ENCODE measurements around the gene CLCNKB. TPM values are rescaled to one million over a fixed set of nuclear protein-coding genes. Genes with fewer than 3 reads are reported as not detected.

CLCNKB gene
- total RNA-seq, 1 experiment from 2014 or later = 0.81 TPM

DNA sequence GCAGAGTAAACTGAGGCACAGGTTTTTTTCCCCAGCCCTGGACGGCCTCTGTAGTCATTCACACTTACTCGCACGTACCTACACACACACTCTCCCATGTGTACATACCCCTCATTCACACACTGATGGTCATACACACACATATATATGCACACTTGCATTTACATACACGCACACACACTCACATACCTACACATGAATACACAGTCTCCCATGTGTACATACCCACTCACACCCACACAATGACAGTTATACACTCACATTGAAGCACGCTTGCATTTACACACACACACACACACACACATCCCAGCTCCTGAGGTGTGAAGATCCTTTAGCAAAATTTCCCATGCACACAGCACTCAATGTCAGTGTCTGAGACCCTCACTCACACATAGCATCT is 30.6 kb downstream of the CLCNKB start:
- H3K27me3 ChIP-seq (ENCODE audit: insufficient read depth, low read length) = no peaks in the 10 kb centered on the region
- H3K9ac ChIP-seq (ENCODE audit: low read length) = peak overlapping the region; percentile 81; the same call in 1 of the 2 replicates
- peaks cover 31 to 67% of the 10 kb centered on the region in 2 experiments for H3K4me1 ChIP-seq (ENCODE audit: control insufficient read depth in 1 of 2, insufficient read depth in 2 of 2, low read length in 2 of 2)
- H4K20me1 ChIP-seq (ENCODE audit: insufficient read depth) = no peaks in the 10 kb centered on the region
- no TSS peak for BruUV-seq (replicated peaks)
- peak overlapping the region; percentile 16 for H2AFZ ChIP-seq (ENCODE audit: low read depth, low read length, poor library complexity, severe bottlenecking)
- POLR2A ChIA-PET = no interaction called here
- RAD21 ChIA-PET (ENCODE audit: low non-redundant PET in 1 of 2, low total read pairs in 2 of 2, uncharacterized antibody in 2 of 2, unreplicated experiment in 2 of 2) = no interaction called here
- H3K4me3 ChIP-seq (replicated peaks in 1 of 2; ENCODE audit: low read depth in 1 of 2, low read length in 2 of 2) = no peak overlapping the region; a peak in 1 of 4 replicates
- DNase-seq (ENCODE audit: low read depth, low spot score) = no peak
- intact Hi-C loops (cut with micrococcal nuclease) = no loop called here
- H3K9me3 ChIP-seq (ENCODE audit: control insufficient read depth in 1 of 2, insufficient read depth in 1 of 2, low read depth in 1 of 2, low read length in 2 of 2) = no peaks in the 10 kb centered on the region
- no peak for TF ChIP-seq EZH2phosphoT487 (IDR thresholded peaks at IDR 0.05; ENCODE audit: borderline replicate concordance)
- TF ChIP-seq, protein P1, sequence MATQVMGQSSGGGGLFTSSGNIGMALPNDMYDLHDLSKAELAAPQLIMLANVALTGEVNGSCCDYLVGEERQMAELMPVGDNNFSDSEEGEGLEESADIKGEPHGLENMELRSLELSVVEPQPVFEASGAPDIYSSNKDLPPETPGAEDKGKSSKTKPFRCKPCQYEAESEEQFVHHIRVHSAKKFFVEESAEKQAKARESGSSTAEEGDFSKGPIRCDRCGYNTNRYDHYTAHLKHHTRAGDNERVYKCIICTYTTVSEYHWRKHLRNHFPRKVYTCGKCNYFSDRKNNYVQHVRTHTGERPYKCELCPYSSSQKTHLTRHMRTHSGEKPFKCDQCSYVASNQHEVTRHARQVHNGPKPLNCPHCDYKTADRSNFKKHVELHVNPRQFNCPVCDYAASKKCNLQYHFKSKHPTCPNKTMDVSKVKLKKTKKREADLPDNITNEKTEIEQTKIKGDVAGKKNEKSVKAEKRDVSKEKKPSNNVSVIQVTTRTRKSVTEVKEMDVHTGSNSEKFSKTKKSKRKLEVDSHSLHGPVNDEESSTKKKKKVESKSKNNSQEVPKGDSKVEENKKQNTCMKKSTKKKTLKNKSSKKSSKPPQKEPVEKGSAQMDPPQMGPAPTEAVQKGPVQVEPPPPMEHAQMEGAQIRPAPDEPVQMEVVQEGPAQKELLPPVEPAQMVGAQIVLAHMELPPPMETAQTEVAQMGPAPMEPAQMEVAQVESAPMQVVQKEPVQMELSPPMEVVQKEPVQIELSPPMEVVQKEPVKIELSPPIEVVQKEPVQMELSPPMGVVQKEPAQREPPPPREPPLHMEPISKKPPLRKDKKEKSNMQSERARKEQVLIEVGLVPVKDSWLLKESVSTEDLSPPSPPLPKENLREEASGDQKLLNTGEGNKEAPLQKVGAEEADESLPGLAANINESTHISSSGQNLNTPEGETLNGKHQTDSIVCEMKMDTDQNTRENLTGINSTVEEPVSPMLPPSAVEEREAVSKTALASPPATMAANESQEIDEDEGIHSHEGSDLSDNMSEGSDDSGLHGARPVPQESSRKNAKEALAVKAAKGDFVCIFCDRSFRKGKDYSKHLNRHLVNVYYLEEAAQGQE (IDR thresholded peaks at IDR 0.05; ENCODE audit: low read depth) = no peak
- TF ChIP-seq YY1 (IDR thresholded peaks at IDR 0.05; ENCODE audit: extremely low read depth, insufficient replicate concordance, low read depth, low read length) = no peak
- TF ChIP-seq, protein P2, sequence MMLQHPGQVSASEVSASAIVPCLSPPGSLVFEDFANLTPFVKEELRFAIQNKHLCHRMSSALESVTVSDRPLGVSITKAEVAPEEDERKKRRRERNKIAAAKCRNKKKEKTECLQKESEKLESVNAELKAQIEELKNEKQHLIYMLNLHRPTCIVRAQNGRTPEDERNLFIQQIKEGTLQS (IDR thresholded peaks at IDR 0.05) = no peak
- no peak for TF ChIP-seq CTCF (IDR thresholded peaks at IDR 0.05 in 2 of 3, conservative IDR thresholded peaks at IDR 0.05 in 1 of 3; ENCODE audit: borderline replicate concordance in 1 of 3, insufficient read depth in 1 of 3, low read depth in 2 of 3, low read length in 2 of 3)
- TF ChIP-seq TCF7L2 (IDR thresholded peaks at IDR 0.05; ENCODE audit: borderline replicate concordance, extremely low read depth, insufficient read depth, insufficient read length) = no peak
- TF ChIP-seq JUND (IDR thresholded peaks at IDR 0.05) = no peak
- TF ChIP-seq, protein P3, sequence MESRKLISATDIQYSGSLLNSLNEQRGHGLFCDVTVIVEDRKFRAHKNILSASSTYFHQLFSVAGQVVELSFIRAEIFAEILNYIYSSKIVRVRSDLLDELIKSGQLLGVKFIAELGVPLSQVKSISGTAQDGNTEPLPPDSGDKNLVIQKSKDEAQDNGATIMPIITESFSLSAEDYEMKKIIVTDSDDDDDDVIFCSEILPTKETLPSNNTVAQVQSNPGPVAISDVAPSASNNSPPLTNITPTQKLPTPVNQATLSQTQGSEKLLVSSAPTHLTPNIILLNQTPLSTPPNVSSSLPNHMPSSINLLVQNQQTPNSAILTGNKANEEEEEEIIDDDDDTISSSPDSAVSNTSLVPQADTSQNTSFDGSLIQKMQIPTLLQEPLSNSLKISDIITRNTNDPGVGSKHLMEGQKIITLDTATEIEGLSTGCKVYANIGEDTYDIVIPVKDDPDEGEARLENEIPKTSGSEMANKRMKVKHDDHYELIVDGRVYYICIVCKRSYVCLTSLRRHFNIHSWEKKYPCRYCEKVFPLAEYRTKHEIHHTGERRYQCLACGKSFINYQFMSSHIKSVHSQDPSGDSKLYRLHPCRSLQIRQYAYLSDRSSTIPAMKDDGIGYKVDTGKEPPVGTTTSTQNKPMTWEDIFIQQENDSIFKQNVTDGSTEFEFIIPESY (IDR thresholded peaks at IDR 0.05; ENCODE audit: extremely low read depth, insufficient replicate concordance, low read length) = no peak
- TF ChIP-seq FOSL1 (IDR thresholded peaks at IDR 0.05; ENCODE audit: low read depth) = no peak
- no peak for TF ChIP-seq CEBPB (IDR thresholded peaks at IDR 0.05; ENCODE audit: low read depth)
- no peak for TF ChIP-seq RAD21 (IDR thresholded peaks at IDR 0.05; ENCODE audit: low read depth)
- no peak for TF ChIP-seq SRF (IDR thresholded peaks at IDR 0.05; ENCODE audit: low read depth)
- TF ChIP-seq POLR2A (IDR thresholded peaks at IDR 0.05; ENCODE audit: borderline replicate concordance, extremely low read depth, insufficient read depth, insufficient read length) = no peak
- TF ChIP-seq SIN3A (IDR thresholded peaks at IDR 0.05; ENCODE audit: low read depth) = no peak
- TF ChIP-seq POLR2AphosphoS5 (IDR thresholded peaks at IDR 0.05; ENCODE audit: low read depth, low read length) = no peak
- no peak for TF ChIP-seq ZNF274 (IDR thresholded peaks at IDR 0.05; ENCODE audit: low read depth, low read length)
- no peak for ATAC-seq
- no peaks in the 10 kb centered on the region for H3K9me2 ChIP-seq (ENCODE audit: insufficient read depth)
- CTCF ChIA-PET = interaction anchor here (0.6 to 2.0 kb wide), 2 partner anchors 8 to 15 kb away, joined by 3 to 13 read pairs; no protein-coding TSS in a partner anchor
- H3K4me2 ChIP-seq (ENCODE audit: low read length) = peak overlapping the region; percentile 92
- H3K36me3 ChIP-seq (ENCODE audit: control insufficient read depth in 1 of 2, insufficient read depth in 2 of 2, low read length in 2 of 2) = no peaks in the 10 kb centered on the region
- no peaks in the 10 kb centered on the region for H3K79me2 ChIP-seq (ENCODE audit: insufficient read depth, low read length)
- no peak overlapping the region for H3K27ac ChIP-seq (ENCODE audit: low read depth, low read length)

All from HCT116 (cell line).